ENCODE data around the gene ZNF76.

The ZNF76 gene

GRCh38 chr6:35223396-35223795 is 36.1 kb upstream of the ZNF76 start:
- Histone ChIP-seq H3K36me3 (ENCODE audit: control insufficient read depth in 4 of 4, insufficient read depth in 4 of 4, low read length in 3 of 4) (no peaks in the 10 kb centered on the region), H3K27ac (ENCODE audit: insufficient read depth in 1 of 2, low read depth in 1 of 2, low read length in 2 of 2, poor library complexity in 1 of 2, severe bottlenecking in 2 of 2) (no peak overlapping the region), H3K4me1 (ENCODE audit: control extremely low read depth in 1 of 4, control insufficient read depth in 4 of 4, insufficient read depth in 4 of 4, low read length in 3 of 4) (peaks cover 0 to 2% (median under 1%) of the 10 kb centered on the region in 4 experiments), H3K27me3 (replicated peaks in 2 of 5; ENCODE audit: control insufficient read depth in 4 of 5, insufficient read depth in 5 of 5, low read length in 4 of 5) (no peaks in the 10 kb centered on the region), H3K4me3 (ENCODE audit: control insufficient read depth in 1 of 7, extremely low read depth in 1 of 7, insufficient read depth in 4 of 7, low read depth in 2 of 7, low read length in 6 of 7) (no peak overlapping the region), H3K9me3 (ENCODE audit: control extremely low read depth in 1 of 5, control insufficient read depth in 4 of 5, insufficient read depth in 2 of 5, low read depth in 1 of 5, low read length in 4 of 5) (no peaks in the 10 kb centered on the region)
- WGBS (ENCODE audit: insufficient coverage): 100% methylated on average over 1 of the region's 2 CpGs
- POLR2A ChIA-PET: no interaction called here
- CTCF ChIA-PET: interaction anchor here (1.1 to 3.8 kb wide), 3 partner anchors 16 to 18 kb away, joined by 4 to 14 read pairs (median 6); no protein-coding TSS in a partner anchor
- no peak for DNase-seq

- no peaks in the 10 kb centered on the region for H3K36me3 ChIP-seq (ENCODE audit: control insufficient read depth in 4 of 4, insufficient read depth in 4 of 4, low read length in 3 of 4)
- no peak for DNase-seq
- no peak overlapping the region for H3K27ac ChIP-seq (ENCODE audit: insufficient read depth in 1 of 2, low read depth in 1 of 2, low read length in 2 of 2, poor library complexity in 1 of 2, severe bottlenecking in 2 of 2)
- POLR2A ChIA-PET: no interaction called here
- H3K4me3 ChIP-seq (ENCODE audit: control insufficient read depth in 1 of 7, extremely low read depth in 1 of 7, insufficient read depth in 4 of 7, low read depth in 2 of 7, low read length in 6 of 7): no peak overlapping the region
- H3K9me3 ChIP-seq (ENCODE audit: control extremely low read depth in 1 of 5, control insufficient read depth in 4 of 5, insufficient read depth in 2 of 5, low read depth in 1 of 5, low read length in 4 of 5): no peaks in the 10 kb centered on the region
- CTCF ChIA-PET: interaction anchor here (0.5 to 3.8 kb wide), 4 partner anchors 15 to 404 kb away, joined by 3 to 14 read pairs (median 4); no protein-coding TSS in a partner anchor
- H3K27me3 ChIP-seq (replicated peaks in 2 of 5; ENCODE audit: control insufficient read depth in 4 of 5, insufficient read depth in 5 of 5, low read length in 4 of 5): no peaks in the 10 kb centered on the region
- 56% methylated on average over 2 of the region's 4 CpGs for WGBS (ENCODE audit: insufficient coverage)
- no peaks in the 10 kb centered on the region for H3K4me1 ChIP-seq (ENCODE audit: control extremely low read depth in 1 of 4, control insufficient read depth in 4 of 4, insufficient read depth in 4 of 4, low read length in 3 of 4)
Observed at GRCh38 chr6:35224720-35225119, 34.8 kb upstream of the ZNF76 start.

GRCh38 chr6:35228481-35228880 is 31.1 kb upstream of the ZNF76 start:
- POLR2A ChIA-PET: no interaction called here
- CTCF ChIA-PET: interaction anchor here (1.5 to 4.9 kb wide), 4 partner anchors 12 to 82 kb away, joined by 3 to 44 read pairs (median 16); no protein-coding TSS in a partner anchor
- 97% methylated on average over 5 of the region's 6 CpGs for WGBS (ENCODE audit: insufficient coverage)

GRCh38 chr6:35229304-35229703 is 30.2 kb upstream of the ZNF76 start:
- H3K4me1 ChIP-seq (ENCODE audit: control extremely low read depth in 1 of 4, control insufficient read depth in 4 of 4, insufficient read depth in 4 of 4, low read length in 3 of 4): no peaks in the 10 kb centered on the region
- H3K27me3 ChIP-seq (replicated peaks in 2 of 5; ENCODE audit: control insufficient read depth in 4 of 5, insufficient read depth in 5 of 5, low read length in 4 of 5): no peaks in the 10 kb centered on the region
- ChIA-PET POLR2A (no interaction called here), CTCF (interaction anchor here (0.7 to 4.9 kb wide), 6 partner anchors 11 to 83 kb away, joined by 3 to 44 read pairs (median 8); no protein-coding TSS in a partner anchor)
- no peak overlapping the region for H3K27ac ChIP-seq (ENCODE audit: insufficient read depth in 1 of 2, low read depth in 1 of 2, low read length in 2 of 2, poor library complexity in 1 of 2, severe bottlenecking in 2 of 2)
- 100% methylated on average over 3 of the region's 5 CpGs for WGBS (ENCODE audit: insufficient coverage)
- no peaks in the 10 kb centered on the region for H3K36me3 ChIP-seq (ENCODE audit: control insufficient read depth in 4 of 4, insufficient read depth in 4 of 4, low read length in 3 of 4)
- no peak overlapping the region for H3K4me3 ChIP-seq (ENCODE audit: control insufficient read depth in 1 of 7, extremely low read depth in 1 of 7, insufficient read depth in 4 of 7, low read depth in 2 of 7, low read length in 6 of 7)
- peaks cover 0 to under 1% (median 0%) of the 10 kb centered on the region in 5 experiments for H3K9me3 ChIP-seq (ENCODE audit: control extremely low read depth in 1 of 5, control insufficient read depth in 4 of 5, insufficient read depth in 2 of 5, low read depth in 1 of 5, low read length in 4 of 5)
- DNase-seq: no peak

More at GRCh38 chr6:35228481-35228880, 31.1 kb upstream of the ZNF76 start:
- H3K27me3 ChIP-seq (replicated peaks in 2 of 5; ENCODE audit: control insufficient read depth in 4 of 5, insufficient read depth in 5 of 5, low read length in 4 of 5): no peaks in the 10 kb centered on the region
- no peaks in the 10 kb centered on the region for H3K36me3 ChIP-seq (ENCODE audit: control insufficient read depth in 4 of 4, insufficient read depth in 4 of 4, low read length in 3 of 4)
- H3K9me3 ChIP-seq (ENCODE audit: control extremely low read depth in 1 of 5, control insufficient read depth in 4 of 5, insufficient read depth in 2 of 5, low read depth in 1 of 5, low read length in 4 of 5): no peaks in the 10 kb centered on the region
- no peak for DNase-seq
- no peaks in the 10 kb centered on the region for H3K4me1 ChIP-seq (ENCODE audit: control extremely low read depth in 1 of 4, control insufficient read depth in 4 of 4, insufficient read depth in 4 of 4, low read length in 3 of 4)
- no peak overlapping the region for H3K27ac ChIP-seq (ENCODE audit: insufficient read depth in 1 of 2, low read depth in 1 of 2, low read length in 2 of 2, poor library complexity in 1 of 2, severe bottlenecking in 2 of 2)
- H3K4me3 ChIP-seq (ENCODE audit: control insufficient read depth in 1 of 7, extremely low read depth in 1 of 7, insufficient read depth in 4 of 7, low read depth in 2 of 7, low read length in 6 of 7): no peak overlapping the region

- CTCF ChIA-PET: interaction anchor here (0.6 to 4.9 kb wide), 6 partner anchors 9 to 350 kb away, joined by 3 to 44 read pairs (median 8); no protein-coding TSS in a partner anchor
- Histone ChIP-seq H3K4me1 (ENCODE audit: control extremely low read depth in 1 of 4, control insufficient read depth in 4 of 4, insufficient read depth in 4 of 4, low read length in 3 of 4) (no peaks in the 10 kb centered on the region), H3K36me3 (ENCODE audit: control insufficient read depth in 4 of 4, insufficient read depth in 4 of 4, low read length in 3 of 4) (peaks cover 0 to 3% (median 0%) of the 10 kb centered on the region in 4 experiments)
Observed at GRCh38 chr6:35230498-35230897, 29.0 kb upstream of the ZNF76 start.

GRCh38 chr6:35230950-35231349 is 28.6 kb upstream of the ZNF76 start:
- no peak for DNase-seq
- ChIA-PET POLR2A (no interaction called here), CTCF (interaction anchor here (1.0 to 4.9 kb wide), 6 partner anchors 9 to 246 kb away, joined by 3 to 44 read pairs (median 8); no protein-coding TSS in a partner anchor)
- H3K4me1 ChIP-seq (ENCODE audit: control extremely low read depth in 1 of 4, control insufficient read depth in 4 of 4, insufficient read depth in 4 of 4, low read length in 3 of 4): no peaks in the 10 kb centered on the region
- H3K27ac ChIP-seq (ENCODE audit: insufficient read depth in 1 of 2, low read depth in 1 of 2, low read length in 2 of 2, poor library complexity in 1 of 2, severe bottlenecking in 2 of 2): no peak overlapping the region
- peaks cover 0 to 3% (median 0%) of the 10 kb centered on the region in 4 experiments for H3K36me3 ChIP-seq (ENCODE audit: control insufficient read depth in 4 of 4, insufficient read depth in 4 of 4, low read length in 3 of 4)
- WGBS (ENCODE audit: insufficient coverage): 100% methylated on average over 1 of the region's 1 CpG
- H3K4me3 ChIP-seq (ENCODE audit: control insufficient read depth in 1 of 7, extremely low read depth in 1 of 7, insufficient read depth in 4 of 7, low read depth in 2 of 7, low read length in 6 of 7): no peak overlapping the region
- peaks cover 0 to 10% (median 0%) of the 10 kb centered on the region in 5 experiments for H3K9me3 ChIP-seq (ENCODE audit: control extremely low read depth in 1 of 5, control insufficient read depth in 4 of 5, insufficient read depth in 2 of 5, low read depth in 1 of 5, low read length in 4 of 5)
- H3K27me3 ChIP-seq (replicated peaks in 2 of 5; ENCODE audit: control insufficient read depth in 4 of 5, insufficient read depth in 5 of 5, low read length in 4 of 5): no peaks in the 10 kb centered on the region

More at GRCh38 chr6:35230498-35230897, 29.0 kb upstream of the ZNF76 start:
- no peak overlapping the region for H3K4me3 ChIP-seq (ENCODE audit: control insufficient read depth in 1 of 7, extremely low read depth in 1 of 7, insufficient read depth in 4 of 7, low read depth in 2 of 7, low read length in 6 of 7)
- WGBS (ENCODE audit: insufficient coverage): 100% methylated on average over 1 of the region's 1 CpG
- no peak for DNase-seq
- H3K27me3 ChIP-seq (replicated peaks in 2 of 5; ENCODE audit: control insufficient read depth in 4 of 5, insufficient read depth in 5 of 5, low read length in 4 of 5): no peaks in the 10 kb centered on the region
- POLR2A ChIA-PET: no interaction called here
- peaks cover 0 to 10% (median 0%) of the 10 kb centered on the region in 5 experiments for H3K9me3 ChIP-seq (ENCODE audit: control extremely low read depth in 1 of 5, control insufficient read depth in 4 of 5, insufficient read depth in 2 of 5, low read depth in 1 of 5, low read length in 4 of 5)
- no peak overlapping the region for H3K27ac ChIP-seq (ENCODE audit: insufficient read depth in 1 of 2, low read depth in 1 of 2, low read length in 2 of 2, poor library complexity in 1 of 2, severe bottlenecking in 2 of 2)

GRCh38 chr6:35231563-35231962 is 28.0 kb upstream of the ZNF76 start:
- CTCF ChIA-PET: interaction anchor here (1.0 to 4.9 kb wide), 4 partner anchors 9 to 246 kb away, joined by 3 to 44 read pairs (median 12); no protein-coding TSS in a partner anchor
- WGBS (ENCODE audit: insufficient coverage): 98% methylated on average over 7 of the region's 7 CpGs
- DNase-seq: no peak

More at GRCh38 chr6:35231563-35231962, 28.0 kb upstream of the ZNF76 start:
- peaks cover 0 to 3% (median 0%) of the 10 kb centered on the region in 4 experiments for H3K36me3 ChIP-seq (ENCODE audit: control insufficient read depth in 4 of 4, insufficient read depth in 4 of 4, low read length in 3 of 4)
- no peak overlapping the region for H3K4me3 ChIP-seq (ENCODE audit: control insufficient read depth in 1 of 7, extremely low read depth in 1 of 7, insufficient read depth in 4 of 7, low read depth in 2 of 7, low read length in 6 of 7)
- H3K27me3 ChIP-seq (replicated peaks in 2 of 5; ENCODE audit: control insufficient read depth in 4 of 5, insufficient read depth in 5 of 5, low read length in 4 of 5): no peaks in the 10 kb centered on the region
- no peak overlapping the region for H3K27ac ChIP-seq (ENCODE audit: insufficient read depth in 1 of 2, low read depth in 1 of 2, low read length in 2 of 2, poor library complexity in 1 of 2, severe bottlenecking in 2 of 2)
- H3K4me1 ChIP-seq (ENCODE audit: control extremely low read depth in 1 of 4, control insufficient read depth in 4 of 4, insufficient read depth in 4 of 4, low read length in 3 of 4): no peaks in the 10 kb centered on the region
- H3K9me3 ChIP-seq (ENCODE audit: control extremely low read depth in 1 of 5, control insufficient read depth in 4 of 5, insufficient read depth in 2 of 5, low read depth in 1 of 5, low read length in 4 of 5): peaks cover 0 to 10% (median 0%) of the 10 kb centered on the region in 5 experiments
- POLR2A ChIA-PET: no interaction called here
